ENCODE data around the gene PDE4B.
"Not testable (repeated sequence)": the region's sequence is repeated elsewhere in the genome, so short reads cannot be mapped to it uniquely, and the experiment has no call there.

PDE4B gene

DNA sequence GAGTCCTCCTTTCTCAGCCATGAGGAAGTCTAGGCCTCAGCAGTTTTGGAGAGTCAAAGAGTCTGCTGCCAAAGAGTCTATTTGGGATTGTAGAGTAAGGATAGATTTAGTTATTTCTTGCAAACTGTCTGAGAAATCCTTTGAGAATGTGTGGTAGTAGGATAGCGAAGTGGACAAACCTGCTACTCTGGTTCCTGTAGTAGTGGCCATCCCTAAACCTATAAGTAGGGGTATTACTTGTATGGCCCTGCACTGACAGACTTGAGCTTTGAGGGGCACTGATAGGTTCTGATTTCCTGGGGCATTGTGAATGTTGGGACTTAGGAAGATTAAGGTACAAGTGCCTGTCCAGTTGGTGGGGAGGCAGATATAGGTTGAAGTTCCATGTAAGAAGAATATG lies 625.3 kb downstream of the PDE4B start:
- no peak for DNase-seq

DNA sequence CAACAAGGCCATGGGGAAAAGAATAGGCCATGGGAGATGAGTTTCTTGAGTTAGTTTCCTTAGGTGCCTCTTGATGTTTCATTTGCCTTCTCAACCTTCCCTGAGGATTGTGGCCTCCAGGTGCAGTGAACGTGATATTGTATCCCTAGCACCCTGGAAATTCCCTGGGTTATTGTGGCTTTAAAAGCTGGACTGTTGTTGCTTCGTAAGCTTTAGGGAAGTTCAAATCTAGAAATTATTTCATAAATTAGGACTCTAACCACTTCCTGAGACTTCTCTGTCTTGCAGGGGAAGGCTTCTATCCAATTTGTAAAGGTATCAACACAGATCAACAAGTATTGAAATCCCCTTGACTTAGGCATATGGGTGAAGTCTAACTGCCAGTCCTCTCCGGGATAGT lies 627.5 kb downstream of the PDE4B start:
- DNase-seq; in situ Hi-C loops (cut with MboI; ENCODE audit: low pct_unique_long_range_greater_than_20kb, low sequenced_read_pairs): not testable (repeated sequence)

More for the DNA sequence above, 625.3 kb downstream of the PDE4B start:
- in situ Hi-C loops (cut with MboI; ENCODE audit: low pct_unique_long_range_greater_than_20kb, low sequenced_read_pairs), result no loop called here

DNA sequence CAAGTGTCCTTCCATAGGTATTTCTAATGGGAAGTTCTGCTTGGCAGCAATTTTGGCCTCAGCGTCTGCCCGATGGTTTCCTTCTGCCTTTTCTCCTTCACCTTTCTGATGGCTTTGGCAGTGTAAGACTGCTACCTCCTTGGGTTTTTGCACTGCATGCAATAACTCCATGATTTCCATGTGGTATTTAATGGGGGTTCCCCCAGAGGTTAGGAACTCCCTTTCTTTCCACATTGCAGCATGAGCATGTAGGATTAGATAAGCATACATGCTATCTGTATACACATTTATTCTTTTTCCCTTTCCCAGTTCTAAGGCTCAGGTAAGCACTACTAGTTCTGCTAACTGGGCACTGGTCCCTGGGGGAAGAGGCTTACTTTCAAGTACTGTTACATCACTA lies 628.2 kb downstream of the PDE4B start:
- in situ Hi-C loops (cut with MboI; ENCODE audit: low pct_unique_long_range_greater_than_20kb, low sequenced_read_pairs), result not testable (repeated sequence)

DNA sequence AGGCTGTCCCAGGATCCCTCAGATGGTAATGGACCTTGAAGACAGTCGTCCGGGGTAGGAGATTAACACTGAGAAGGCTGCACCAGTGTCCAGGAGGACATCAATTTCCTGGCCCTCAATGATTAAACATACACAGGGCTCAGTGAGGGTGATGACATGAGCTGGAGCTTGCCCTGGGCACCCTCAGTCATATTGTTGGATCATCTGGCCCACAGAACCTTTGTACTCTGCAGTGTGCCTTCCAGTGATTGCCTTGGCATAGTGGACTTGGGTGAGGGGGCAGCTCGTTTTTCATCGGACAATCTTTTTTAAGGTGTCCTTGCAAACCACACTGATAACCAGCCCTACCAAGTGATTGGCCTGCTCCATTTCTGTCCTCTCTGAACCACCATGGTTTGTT lies 630.1 kb downstream of the PDE4B start:
- DNase-seq, result no peak
- in situ Hi-C loops (cut with MboI; ENCODE audit: low pct_unique_long_range_greater_than_20kb, low sequenced_read_pairs), result no loop called here

More for the DNA sequence above, 628.2 kb downstream of the PDE4B start:
- DNase-seq, result not testable (repeated sequence)
